ENCODE measurements around the gene TNFRSF21. TPM values are rescaled to one million over a fixed set of nuclear protein-coding genes. Genes with fewer than 3 reads are reported as not detected.

TNFRSF21 gene
- total and polyA plus RNA-seq, 9 of the 15 experiments (the other 6 are each of a cell fraction or from before 2014, with no cell fraction given) = 0.63 to 5.7 (median 2.2) TPM

DNA sequence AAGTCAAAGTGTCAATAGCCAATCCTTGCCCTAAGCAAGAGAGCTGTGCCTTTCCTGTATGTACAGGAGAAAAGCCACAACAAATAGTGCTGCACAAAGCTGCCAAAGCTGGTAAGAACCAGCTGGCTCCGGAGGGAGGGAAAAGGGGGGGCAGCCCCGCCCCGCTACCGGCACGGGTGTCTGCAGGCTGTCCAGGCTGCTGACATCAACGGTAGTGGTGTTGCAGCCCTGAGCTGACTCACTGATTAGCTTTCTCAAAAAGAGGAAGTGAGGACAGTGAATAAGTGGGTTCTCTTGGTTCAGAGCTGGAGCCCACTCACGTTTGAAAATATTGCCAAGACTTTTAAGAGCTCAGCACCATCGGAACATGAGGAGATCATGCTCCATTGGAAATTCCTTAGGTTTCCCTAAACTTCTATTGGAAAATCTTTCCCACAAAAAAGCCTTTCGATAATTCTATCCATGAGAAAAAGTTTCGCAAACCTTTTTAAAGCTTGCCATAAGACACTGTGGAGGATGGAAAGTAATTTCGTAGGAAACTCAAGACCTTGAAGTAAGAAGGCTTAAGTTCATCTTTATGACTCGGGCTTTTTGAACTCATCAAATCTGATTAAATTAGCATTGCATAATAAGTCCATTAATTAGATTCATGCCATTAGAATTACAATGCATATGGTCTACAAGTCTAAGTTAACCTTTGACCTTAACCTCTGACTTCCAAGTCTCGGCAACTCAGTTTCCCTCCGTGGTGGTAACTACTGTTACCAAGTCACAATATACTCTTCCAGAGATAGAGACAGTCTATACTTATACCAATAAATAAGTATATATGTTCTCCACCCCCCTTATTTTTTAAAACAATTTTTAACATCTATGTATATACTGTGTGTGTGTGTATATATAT is 67.0 kb downstream of the TNFRSF21 start (continued):
- TF ChIP-seq, protein P1, sequence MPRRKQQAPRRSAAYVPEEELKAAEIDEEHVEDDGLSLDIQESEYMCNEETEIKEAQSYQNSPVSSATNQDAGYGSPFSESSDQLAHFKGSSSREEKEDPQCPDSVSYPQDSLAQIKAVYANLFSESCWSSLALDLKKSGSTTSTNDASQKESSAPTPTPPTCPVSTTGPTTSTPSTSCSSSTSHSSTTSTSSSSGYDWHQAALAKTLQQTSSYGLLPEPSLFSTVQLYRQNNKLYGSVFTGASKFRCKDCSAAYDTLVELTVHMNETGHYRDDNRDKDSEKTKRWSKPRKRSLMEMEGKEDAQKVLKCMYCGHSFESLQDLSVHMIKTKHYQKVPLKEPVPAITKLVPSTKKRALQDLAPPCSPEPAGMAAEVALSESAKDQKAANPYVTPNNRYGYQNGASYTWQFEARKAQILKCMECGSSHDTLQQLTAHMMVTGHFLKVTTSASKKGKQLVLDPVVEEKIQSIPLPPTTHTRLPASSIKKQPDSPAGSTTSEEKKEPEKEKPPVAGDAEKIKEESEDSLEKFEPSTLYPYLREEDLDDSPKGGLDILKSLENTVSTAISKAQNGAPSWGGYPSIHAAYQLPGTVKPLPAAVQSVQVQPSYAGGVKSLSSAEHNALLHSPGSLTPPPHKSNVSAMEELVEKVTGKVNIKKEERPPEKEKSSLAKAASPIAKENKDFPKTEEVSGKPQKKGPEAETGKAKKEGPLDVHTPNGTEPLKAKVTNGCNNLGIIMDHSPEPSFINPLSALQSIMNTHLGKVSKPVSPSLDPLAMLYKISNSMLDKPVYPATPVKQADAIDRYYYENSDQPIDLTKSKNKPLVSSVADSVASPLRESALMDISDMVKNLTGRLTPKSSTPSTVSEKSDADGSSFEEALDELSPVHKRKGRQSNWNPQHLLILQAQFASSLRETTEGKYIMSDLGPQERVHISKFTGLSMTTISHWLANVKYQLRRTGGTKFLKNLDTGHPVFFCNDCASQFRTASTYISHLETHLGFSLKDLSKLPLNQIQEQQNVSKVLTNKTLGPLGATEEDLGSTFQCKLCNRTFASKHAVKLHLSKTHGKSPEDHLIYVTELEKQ (CRISPR knock-in tag; IDR thresholded peaks at IDR 0.05) = peak; percentile 52; the same call in 1 of the 2 replicates
- TF ChIP-seq, protein P2, sequence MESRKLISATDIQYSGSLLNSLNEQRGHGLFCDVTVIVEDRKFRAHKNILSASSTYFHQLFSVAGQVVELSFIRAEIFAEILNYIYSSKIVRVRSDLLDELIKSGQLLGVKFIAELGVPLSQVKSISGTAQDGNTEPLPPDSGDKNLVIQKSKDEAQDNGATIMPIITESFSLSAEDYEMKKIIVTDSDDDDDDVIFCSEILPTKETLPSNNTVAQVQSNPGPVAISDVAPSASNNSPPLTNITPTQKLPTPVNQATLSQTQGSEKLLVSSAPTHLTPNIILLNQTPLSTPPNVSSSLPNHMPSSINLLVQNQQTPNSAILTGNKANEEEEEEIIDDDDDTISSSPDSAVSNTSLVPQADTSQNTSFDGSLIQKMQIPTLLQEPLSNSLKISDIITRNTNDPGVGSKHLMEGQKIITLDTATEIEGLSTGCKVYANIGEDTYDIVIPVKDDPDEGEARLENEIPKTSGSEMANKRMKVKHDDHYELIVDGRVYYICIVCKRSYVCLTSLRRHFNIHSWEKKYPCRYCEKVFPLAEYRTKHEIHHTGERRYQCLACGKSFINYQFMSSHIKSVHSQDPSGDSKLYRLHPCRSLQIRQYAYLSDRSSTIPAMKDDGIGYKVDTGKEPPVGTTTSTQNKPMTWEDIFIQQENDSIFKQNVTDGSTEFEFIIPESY (CRISPR knock-in tag; IDR thresholded peaks at IDR 0.05) = peak; percentile 78
- TF ChIP-seq, protein P3, sequence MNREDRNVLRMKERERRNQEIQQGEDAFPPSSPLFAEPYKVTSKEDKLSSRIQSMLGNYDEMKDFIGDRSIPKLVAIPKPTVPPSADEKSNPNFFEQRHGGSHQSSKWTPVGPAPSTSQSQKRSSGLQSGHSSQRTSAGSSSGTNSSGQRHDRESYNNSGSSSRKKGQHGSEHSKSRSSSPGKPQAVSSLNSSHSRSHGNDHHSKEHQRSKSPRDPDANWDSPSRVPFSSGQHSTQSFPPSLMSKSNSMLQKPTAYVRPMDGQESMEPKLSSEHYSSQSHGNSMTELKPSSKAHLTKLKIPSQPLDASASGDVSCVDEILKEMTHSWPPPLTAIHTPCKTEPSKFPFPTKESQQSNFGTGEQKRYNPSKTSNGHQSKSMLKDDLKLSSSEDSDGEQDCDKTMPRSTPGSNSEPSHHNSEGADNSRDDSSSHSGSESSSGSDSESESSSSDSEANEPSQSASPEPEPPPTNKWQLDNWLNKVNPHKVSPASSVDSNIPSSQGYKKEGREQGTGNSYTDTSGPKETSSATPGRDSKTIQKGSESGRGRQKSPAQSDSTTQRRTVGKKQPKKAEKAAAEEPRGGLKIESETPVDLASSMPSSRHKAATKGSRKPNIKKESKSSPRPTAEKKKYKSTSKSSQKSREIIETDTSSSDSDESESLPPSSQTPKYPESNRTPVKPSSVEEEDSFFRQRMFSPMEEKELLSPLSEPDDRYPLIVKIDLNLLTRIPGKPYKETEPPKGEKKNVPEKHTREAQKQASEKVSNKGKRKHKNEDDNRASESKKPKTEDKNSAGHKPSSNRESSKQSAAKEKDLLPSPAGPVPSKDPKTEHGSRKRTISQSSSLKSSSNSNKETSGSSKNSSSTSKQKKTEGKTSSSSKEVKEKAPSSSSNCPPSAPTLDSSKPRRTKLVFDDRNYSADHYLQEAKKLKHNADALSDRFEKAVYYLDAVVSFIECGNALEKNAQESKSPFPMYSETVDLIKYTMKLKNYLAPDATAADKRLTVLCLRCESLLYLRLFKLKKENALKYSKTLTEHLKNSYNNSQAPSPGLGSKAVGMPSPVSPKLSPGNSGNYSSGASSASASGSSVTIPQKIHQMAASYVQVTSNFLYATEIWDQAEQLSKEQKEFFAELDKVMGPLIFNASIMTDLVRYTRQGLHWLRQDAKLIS (CRISPR knock-in tag; IDR thresholded peaks at IDR 0.05) = peak; percentile 58
- TF ChIP-seq, protein P4, sequence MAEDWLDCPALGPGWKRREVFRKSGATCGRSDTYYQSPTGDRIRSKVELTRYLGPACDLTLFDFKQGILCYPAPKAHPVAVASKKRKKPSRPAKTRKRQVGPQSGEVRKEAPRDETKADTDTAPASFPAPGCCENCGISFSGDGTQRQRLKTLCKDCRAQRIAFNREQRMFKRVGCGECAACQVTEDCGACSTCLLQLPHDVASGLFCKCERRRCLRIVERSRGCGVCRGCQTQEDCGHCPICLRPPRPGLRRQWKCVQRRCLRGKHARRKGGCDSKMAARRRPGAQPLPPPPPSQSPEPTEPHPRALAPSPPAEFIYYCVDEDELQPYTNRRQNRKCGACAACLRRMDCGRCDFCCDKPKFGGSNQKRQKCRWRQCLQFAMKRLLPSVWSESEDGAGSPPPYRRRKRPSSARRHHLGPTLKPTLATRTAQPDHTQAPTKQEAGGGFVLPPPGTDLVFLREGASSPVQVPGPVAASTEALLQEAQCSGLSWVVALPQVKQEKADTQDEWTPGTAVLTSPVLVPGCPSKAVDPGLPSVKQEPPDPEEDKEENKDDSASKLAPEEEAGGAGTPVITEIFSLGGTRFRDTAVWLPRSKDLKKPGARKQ (CRISPR knock-in tag; IDR thresholded peaks at IDR 0.05) = peak; percentile 80; the same call in 1 of the 2 replicates
- TF ChIP-seq NFATC3 (IDR thresholded peaks at IDR 0.05) = 0 out of 2 replicates have a peak, but pooled peaks have one; percentile 63
- TF ChIP-seq SREBF1 (IDR thresholded peaks at IDR 0.05; ENCODE audit: borderline replicate concordance, low read depth, low read length) = peak; percentile 62; the same call in 1 of the 2 replicates
- peak; percentile 58; the same call in 1 of the 2 replicates for TF ChIP-seq DMBX1 (CRISPR knock-in tag; IDR thresholded peaks at IDR 0.05; ENCODE audit: borderline replicate concordance)
- peak; percentile 82 for TF ChIP-seq ZKSCAN1 (IDR thresholded peaks at IDR 0.05; ENCODE audit: low read depth, low read length)
- TF ChIP-seq ESRRA (IDR thresholded peaks at IDR 0.05; ENCODE audit: borderline replicate concordance, low read depth) = no peak; the same call in 1 of the 2 replicates
- TF ChIP-seq CC2D1A (IDR thresholded peaks at IDR 0.05) = no peak
- no peak for TF ChIP-seq ZNF778 (CRISPR knock-in tag; IDR thresholded peaks at IDR 0.05)
- peak; percentile 15; the same call in 1 of the 2 replicates for TF ChIP-seq GATA2 (CRISPR knock-in tag; IDR thresholded peaks at IDR 0.05)
- peak; percentile 99 for TF ChIP-seq DPF2 (IDR thresholded peaks at IDR 0.05)
- peak; percentile 99 for TF ChIP-seq SMARCE1 (IDR thresholded peaks at IDR 0.05)
- TF ChIP-seq PML (IDR thresholded peaks at IDR 0.05; ENCODE audit: low read length) = peak; percentile 57
